Kidney epithelial cell (primary cell): ENCODE data around the gene SGSM1. TPM values are rescaled to one million over a fixed set of nuclear protein-coding genes. Genes with fewer than 3 reads are reported as not detected.

ENCODE experiments used
- DNase-seq: peaks from one replicate; pipeline ENCODE4 v3.0.0-alpha.2; 2010; ENCODE audit warnings: low read depth
- H3K27me3 ChIP-seq: 2 replicates; pipeline ENCODE4 v1.6.0; 2011; ENCODE audit warnings: low read length; ENCODE audit not compliant: control insufficient read depth, insufficient read depth
- H3K36me3 ChIP-seq: 2 replicates; pipeline ENCODE4 v1.5.1; 2011; ENCODE audit warnings: low read length; ENCODE audit not compliant: control insufficient read depth, insufficient read depth
- H3K4me3 ChIP-seq: 2 replicates; pipeline ENCODE4 v1.5.1; 2011; ENCODE audit warnings: low read depth, mild to moderate bottlenecking, control low read depth, low read length
- total RNA-seq: library from RNA; depleted of rRNA; stranded (reverse); fragments of >200 nt; gene quantifications from 2 replicates; pipeline ENCODE4 v1.2.3, GENCODE V29; 2015
- TF ChIP-seq, protein P1 (sequence below): IDR thresholded peaks from 2 replicates; pipeline ENCODE4 v1.5.1; 2011; ENCODE audit warnings: mild to moderate bottlenecking, moderate library complexity, low read length, control low read depth, inconsistent platforms; ENCODE audit not compliant: insufficient read depth, poor library complexity, severe bottlenecking

SGSM1 gene
- total RNA-seq, 1 donor from 2014 or later, result 0.25 TPM

DNA sequence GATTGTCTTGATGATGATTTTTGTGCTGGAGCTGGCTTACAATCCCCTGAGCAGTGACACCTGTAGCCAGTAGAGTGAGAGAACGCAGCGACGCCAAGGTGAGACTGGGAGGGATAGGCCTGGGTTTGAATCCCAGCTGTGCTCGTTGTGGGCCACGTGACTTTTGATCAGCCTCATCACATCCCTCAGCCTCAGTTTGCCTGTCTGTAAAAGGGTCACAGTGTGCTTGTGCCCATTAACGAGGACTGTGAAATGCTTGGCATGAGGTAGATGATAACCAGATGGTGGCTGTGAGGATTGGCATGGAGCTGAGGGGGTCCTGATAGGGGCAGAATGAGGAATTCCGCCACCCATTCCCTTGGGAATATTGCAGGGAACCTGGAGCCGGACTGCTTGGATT lies 156.1 kb downstream of the SGSM1 start:
- Histone ChIP-seq H3K4me3 (no peak overlapping the region), H3K36me3 (no peaks in the 10 kb centered on the region), H3K27me3 (no peaks in the 10 kb centered on the region)
- DNase-seq, result no peak
- TF ChIP-seq, protein P1, sequence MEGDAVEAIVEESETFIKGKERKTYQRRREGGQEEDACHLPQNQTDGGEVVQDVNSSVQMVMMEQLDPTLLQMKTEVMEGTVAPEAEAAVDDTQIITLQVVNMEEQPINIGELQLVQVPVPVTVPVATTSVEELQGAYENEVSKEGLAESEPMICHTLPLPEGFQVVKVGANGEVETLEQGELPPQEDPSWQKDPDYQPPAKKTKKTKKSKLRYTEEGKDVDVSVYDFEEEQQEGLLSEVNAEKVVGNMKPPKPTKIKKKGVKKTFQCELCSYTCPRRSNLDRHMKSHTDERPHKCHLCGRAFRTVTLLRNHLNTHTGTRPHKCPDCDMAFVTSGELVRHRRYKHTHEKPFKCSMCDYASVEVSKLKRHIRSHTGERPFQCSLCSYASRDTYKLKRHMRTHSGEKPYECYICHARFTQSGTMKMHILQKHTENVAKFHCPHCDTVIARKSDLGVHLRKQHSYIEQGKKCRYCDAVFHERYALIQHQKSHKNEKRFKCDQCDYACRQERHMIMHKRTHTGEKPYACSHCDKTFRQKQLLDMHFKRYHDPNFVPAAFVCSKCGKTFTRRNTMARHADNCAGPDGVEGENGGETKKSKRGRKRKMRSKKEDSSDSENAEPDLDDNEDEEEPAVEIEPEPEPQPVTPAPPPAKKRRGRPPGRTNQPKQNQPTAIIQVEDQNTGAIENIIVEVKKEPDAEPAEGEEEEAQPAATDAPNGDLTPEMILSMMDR, result no peak

DNA sequence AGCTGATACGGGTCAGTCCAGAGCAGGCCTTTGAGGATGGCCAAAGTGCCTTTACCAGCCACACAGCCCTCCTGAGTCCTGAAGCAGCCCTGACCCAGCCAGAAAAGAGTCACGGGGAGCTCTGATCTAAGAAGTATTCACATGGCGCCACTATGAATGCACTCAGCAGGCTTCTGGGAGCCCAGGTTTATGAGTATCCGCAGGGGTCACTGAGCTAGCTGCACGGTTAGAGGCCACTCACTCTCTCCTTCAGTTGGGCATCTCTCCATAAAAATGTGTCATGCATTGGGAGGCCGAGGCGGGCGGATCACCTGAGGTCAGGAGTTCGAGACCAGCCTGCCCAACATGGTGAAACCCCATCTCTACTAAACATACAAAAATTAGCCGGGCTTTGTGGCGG lies 156.8 kb downstream of the SGSM1 start:
- TF ChIP-seq, protein P1, result no peak
- Histone ChIP-seq H3K36me3 (no peaks in the 10 kb centered on the region), H3K4me3 (no peak overlapping the region), H3K27me3 (no peaks in the 10 kb centered on the region)
- no peak for DNase-seq

GRCh38 chr22:24964441-24964840 lies 158.4 kb downstream of the SGSM1 start:
- no peak for DNase-seq
- TF ChIP-seq, protein P1, result no peak
- Histone ChIP-seq H3K4me3 (no peak overlapping the region), H3K27me3 (no peaks in the 10 kb centered on the region), H3K36me3 (no peaks in the 10 kb centered on the region)

- no peak for DNase-seq
- no peaks in the 10 kb centered on the region for H3K27me3 ChIP-seq
Measured at GRCh38 chr22:24965822-24966626, 160.0 kb downstream of the SGSM1 start.

GRCh38 chr22:24968066-24968561 lies 162.1 kb downstream of the SGSM1 start:
- TF ChIP-seq, protein P1, result no peak
- no peak overlapping the region for H3K4me3 ChIP-seq
- H3K36me3 ChIP-seq, result no peaks in the 10 kb centered on the region
- no peaks in the 10 kb centered on the region for H3K27me3 ChIP-seq
- no peak for DNase-seq

More at GRCh38 chr22:24965822-24966626, 160.0 kb downstream of the SGSM1 start:
- Histone ChIP-seq H3K36me3 (no peaks in the 10 kb centered on the region), H3K4me3 (no peak overlapping the region)
- TF ChIP-seq, protein P1, result no peak
